ENCODE data around the gene CACNA1I.

- no peak for TF ChIP-seq POLR2A (IDR thresholded peaks at IDR 0.05)
- TF ChIP-seq, protein P1, sequence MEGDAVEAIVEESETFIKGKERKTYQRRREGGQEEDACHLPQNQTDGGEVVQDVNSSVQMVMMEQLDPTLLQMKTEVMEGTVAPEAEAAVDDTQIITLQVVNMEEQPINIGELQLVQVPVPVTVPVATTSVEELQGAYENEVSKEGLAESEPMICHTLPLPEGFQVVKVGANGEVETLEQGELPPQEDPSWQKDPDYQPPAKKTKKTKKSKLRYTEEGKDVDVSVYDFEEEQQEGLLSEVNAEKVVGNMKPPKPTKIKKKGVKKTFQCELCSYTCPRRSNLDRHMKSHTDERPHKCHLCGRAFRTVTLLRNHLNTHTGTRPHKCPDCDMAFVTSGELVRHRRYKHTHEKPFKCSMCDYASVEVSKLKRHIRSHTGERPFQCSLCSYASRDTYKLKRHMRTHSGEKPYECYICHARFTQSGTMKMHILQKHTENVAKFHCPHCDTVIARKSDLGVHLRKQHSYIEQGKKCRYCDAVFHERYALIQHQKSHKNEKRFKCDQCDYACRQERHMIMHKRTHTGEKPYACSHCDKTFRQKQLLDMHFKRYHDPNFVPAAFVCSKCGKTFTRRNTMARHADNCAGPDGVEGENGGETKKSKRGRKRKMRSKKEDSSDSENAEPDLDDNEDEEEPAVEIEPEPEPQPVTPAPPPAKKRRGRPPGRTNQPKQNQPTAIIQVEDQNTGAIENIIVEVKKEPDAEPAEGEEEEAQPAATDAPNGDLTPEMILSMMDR (IDR thresholded peaks at IDR 0.05), result no peak
Measured at GRCh38 chr22:39653787-39654077, 83.2 kb downstream of the CACNA1I start.
